GM12801 (cell line): Measurements from ENCODE around the gene DRC3.

Experiments used
- TF ChIP-seq, protein P1 (sequence below): IDR thresholded peaks from one replicate; pipeline ENCODE4 v1.5.1; 2011; ENCODE audit warnings: control low read depth; ENCODE audit not compliant: insufficient read length; ENCODE audit errors: extremely low read depth

Gene DRC3

DNA sequence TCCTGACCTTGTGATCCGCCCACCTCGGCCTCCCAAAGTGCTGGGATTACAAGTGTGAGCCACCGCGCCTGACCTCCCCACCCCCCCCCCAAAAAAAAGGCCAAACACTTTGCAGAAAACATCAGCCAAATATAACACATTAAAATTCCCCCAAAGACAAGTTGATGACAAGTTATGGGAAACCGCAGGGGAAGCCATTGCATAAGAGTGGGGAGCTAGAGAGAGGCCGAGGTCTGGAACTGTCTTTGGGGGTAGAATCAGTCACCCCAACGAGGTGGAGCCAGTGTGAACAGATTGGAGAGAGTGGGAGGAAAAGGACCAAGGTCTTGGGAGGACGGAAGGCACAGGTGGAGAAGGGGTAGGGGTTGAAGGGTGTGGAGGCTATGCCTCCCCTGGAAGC is 2.8 kb downstream of the DRC3 start:
- TF ChIP-seq, protein P1, sequence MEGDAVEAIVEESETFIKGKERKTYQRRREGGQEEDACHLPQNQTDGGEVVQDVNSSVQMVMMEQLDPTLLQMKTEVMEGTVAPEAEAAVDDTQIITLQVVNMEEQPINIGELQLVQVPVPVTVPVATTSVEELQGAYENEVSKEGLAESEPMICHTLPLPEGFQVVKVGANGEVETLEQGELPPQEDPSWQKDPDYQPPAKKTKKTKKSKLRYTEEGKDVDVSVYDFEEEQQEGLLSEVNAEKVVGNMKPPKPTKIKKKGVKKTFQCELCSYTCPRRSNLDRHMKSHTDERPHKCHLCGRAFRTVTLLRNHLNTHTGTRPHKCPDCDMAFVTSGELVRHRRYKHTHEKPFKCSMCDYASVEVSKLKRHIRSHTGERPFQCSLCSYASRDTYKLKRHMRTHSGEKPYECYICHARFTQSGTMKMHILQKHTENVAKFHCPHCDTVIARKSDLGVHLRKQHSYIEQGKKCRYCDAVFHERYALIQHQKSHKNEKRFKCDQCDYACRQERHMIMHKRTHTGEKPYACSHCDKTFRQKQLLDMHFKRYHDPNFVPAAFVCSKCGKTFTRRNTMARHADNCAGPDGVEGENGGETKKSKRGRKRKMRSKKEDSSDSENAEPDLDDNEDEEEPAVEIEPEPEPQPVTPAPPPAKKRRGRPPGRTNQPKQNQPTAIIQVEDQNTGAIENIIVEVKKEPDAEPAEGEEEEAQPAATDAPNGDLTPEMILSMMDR = no peak

DNA sequence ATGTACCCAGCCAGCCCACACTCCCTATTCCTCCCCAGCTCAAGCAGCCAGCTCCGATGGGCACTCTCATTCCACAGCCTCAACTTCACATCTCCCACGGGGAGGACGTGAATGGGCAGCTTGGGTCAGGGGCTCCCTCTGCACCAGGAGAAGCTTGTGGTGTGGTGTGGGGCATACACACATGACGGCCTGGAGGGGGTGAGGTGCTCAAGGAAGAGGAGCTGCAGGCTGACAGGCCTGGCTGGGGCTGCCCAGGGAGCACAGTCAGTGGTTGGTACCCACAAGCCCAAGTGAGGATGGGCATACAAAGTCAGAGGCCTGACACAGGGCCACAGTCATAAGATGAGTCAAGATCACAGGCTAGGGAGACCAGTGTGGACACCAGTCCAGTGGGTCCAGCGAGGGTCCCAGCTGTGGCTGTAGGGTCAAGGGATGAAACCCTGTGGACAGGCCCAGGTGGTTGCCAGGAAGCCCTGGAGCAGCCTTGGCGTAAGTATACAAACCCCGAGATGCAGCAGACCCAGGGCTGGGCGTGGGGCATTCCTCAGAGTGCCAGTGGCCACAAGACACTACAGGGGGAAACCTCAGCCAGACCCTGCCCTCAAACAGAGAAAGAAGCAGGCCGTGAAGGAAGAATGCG is 4.4 kb downstream of the DRC3 start:
- TF ChIP-seq, protein P1 = no peak

DNA sequence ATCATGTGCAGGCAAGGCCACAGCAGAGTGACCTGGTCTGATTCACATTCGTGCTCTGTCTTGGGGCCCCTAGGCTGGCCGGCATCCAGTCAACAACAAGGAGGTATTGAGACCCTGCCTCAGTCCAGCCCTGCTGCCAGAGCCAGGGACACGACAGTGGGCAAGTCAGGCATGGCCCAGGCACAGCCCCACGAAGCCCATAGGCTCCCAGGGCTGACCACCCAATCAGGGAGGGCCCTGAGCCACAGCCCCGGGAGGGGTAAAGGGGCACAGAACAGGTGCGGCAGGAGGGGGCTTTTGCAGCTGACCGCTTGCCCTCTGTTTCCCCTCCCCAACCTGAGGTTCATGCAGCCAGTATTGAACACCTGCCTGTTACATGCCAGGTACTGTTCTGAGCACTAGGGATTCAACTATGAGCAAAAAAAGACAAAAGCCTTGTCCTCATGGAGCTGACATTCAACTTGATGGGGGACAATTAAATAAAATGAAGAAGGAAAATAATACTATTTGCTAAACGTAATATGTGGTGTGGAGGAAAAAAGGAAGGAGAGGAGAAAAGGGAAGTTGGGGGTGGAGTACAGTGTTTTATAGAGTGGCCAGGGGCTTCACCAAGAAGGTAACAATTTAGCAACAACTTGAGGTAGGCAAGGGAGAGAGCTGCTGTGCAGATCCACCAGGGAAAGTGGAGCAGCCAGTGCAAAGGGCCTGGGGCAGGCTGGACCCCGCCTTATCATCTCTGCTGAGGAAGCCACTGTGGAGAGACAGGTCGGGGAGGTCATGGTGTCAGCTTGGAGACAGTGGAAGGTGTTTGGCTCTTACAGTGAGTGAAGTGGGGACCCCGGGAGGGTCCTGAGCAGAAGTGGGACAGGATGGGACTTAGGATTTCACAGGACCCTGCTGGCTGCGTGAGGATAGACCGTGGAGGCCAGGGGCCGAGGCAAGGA is 6.1 kb downstream of the DRC3 start:
- TF ChIP-seq, protein P1 = no peak

DNA sequence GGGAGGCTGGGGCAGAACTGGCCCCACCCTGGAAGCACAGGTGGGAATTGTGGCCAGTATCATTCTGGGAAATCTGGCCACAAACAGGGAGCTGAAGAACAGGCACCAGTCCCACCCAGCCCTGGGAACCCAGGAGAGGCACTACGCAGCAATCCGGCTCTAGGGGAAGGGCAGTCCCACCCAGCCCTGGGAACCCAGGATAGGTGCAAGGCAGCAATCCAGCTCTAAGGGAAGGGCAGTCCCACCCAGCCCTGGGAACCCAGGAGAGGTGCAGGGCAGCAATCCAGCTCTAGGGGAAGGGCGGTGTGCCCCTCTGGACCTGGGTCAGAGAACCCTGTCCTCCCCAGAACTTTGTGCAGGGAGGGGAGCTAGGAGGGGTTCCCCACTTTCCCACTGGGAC is 7.1 kb downstream of the DRC3 start:
- TF ChIP-seq, protein P1 = no peak

DNA sequence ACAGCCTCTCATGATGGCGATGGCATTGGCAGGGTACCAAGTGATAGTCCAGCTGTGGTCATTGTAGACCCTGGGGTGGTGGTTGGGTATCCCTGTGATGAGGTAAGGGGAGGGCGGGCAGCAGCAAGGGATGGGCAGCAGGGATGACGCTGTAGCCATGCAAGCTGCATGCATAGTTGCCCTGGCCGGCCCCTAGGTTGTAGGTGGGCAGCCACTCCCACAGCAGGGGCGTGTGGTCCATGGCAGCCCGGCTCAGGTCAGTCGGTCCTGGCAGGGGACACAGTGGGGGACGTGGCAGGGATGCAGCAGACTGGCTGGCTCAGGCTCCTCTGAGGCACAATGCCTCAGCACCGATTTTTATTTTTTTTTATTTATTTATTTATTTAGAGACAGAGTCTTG is 8.7 kb downstream of the DRC3 start:
- TF ChIP-seq, protein P1 = no peak

DNA sequence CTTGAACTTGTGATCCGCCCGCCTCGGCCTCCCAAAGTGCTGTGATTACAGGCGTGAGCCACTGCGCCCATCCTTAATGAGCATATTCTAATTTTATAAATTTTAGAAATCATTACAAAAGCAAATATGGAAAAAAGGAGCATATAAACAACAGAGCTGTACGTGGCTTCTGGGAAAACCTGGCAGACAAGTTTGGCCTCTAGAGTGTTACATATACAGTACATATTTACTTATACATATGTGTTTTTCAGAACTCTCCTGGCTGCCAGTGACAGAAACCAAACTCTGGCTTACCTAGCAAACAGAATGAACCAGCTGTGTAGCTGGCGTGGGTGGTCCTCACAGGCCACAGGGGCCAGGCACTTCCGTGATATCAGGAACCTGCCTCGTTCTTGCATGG is 10.1 kb downstream of the DRC3 start:
- TF ChIP-seq, protein P1 = no peak

DNA sequence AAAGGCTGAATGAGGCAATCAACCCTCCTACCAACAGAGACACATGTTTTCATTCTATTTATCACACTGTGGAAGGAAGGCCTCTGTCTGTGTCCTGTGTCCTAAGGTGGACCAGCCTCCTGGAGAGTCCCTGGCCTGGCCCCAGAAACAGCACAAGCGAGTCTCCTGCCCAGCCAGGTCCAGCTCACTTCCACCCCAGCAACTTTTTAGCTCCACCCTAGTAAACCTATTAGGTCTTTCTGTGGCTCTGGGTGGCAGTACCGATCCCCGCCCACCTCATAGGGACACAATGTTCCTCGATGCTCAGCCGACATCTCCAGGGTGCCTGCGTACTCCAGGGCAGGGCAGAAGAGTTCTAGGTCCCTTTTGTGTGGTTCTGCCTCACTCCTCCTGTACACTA is 10.7 kb downstream of the DRC3 start:
- TF ChIP-seq, protein P1 = no peak
